Measurements from ENCODE around the gene MYL10.

MYL10 gene

DNA sequence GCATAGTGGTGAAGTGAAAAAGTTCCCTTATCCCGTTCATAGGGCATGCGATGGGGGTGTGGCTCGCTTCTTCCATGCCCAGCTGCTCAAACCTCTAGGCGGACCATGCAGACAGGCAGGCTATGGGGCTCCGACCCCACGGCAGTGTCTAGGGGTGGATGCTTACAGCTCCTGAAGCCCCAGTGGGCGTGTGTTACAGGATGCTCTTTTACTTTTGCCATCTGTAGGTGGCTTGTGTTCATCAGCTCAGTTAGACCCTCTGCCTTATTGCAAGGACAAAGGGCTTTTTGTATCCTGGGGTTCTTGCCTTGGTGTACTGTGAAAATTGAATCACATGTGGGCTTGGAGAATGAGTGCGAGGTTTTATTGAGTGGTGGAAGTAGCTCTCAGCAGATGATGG is at the start of gene MYL10:
MYL10 (minus strand) TSS at position 126 of the 400 bp plus-strand sequence. CDS start 178 bp downstream, outside the sequence.
- DNase-seq: no peak

DNA sequence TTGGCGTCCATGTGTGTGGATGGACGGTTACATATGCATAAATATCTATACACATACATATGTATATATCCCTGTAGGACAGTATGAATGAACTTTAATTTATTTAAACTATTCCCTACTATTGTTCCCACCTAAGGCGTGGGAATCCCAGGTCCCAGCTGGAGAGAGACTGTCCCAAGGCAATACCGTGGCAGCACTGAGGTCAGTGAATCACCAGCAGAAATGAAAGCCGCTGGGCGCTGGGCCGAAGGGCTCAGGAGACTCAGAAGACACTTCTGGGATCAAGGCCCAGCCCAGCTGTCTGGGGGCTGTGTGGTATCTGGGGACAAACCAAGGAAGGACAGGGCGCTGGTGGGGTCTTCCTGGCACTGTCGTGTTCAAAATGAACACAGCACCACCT is 49.6 kb upstream of the MYL10 start:
- DNase-seq: no peak

- DNase-seq: peak; percentile 8 to 34
These were observed 48.8 kb upstream of the MYL10 start for GRCh38 chr7:101677797-101678479.

DNA sequence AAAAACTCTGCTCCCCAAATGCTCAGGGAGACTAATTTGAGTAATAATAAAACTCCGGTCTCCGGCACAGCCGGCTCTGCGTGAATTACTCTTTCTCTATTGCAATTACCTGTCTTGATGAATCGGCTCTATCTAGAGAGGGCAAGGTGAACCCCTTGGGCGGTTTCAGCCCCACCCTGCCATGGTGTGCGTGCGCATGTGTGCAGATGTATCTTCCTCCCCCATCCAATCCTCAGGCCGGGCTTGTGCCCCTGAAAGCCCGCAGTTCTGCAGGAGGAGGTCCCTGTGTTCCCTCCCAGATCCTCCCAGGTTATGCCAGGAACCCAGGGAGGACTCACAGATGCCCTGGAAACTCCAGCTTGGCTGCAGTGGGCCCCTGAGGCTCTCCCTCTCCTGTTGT is 48.3 kb upstream of the MYL10 start:
- no peak for DNase-seq

GRCh38 chr7:101676956-101677355 is 47.9 kb upstream of the MYL10 start:
- no peak for DNase-seq

GRCh38 chr7:101676062-101676598 is 47.0 kb upstream of the MYL10 start:
- no peak for DNase-seq

- no peak for DNase-seq
These were observed 45.3 kb upstream of the MYL10 start for GRCh38 chr7:101674439-101674838.

DNA sequence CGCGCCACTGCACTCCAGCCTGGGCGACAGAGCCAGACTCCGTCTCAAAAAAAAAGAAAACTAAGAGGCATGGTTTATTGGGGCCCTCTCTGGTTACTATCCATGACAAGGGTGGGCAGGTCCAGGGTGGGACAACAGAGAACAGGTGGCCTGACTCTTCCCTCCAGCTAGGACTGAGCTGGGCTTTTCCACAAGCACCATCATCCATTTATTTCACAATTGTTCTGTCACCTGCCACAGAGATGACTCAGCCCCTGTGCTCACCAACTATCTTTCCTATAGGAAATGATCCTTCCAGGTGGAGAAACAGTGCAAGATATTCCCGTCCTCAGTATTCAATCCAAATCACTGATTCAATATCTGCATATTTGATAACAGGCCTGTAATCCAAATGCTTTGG is 44.9 kb upstream of the MYL10 start:
- DNase-seq: no peak

DNA sequence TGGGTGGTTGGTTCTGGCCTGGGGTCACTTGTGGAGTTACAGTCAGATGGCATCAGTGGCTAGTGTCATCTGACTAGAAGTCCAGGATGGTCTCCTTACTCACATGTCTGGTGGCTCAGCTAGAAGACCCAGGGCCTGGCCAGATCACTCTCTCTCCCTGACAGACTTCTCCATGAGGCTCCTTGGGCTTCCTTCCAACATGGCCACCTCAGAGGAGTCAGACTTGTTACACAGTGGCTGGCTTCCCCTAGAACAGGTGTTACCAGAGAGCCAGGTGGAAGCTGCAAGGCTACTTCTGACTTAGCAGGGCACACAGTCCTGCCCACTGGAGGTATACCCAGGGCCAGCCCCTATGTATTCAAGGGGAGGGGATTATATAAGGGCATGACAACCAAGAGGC is 44.2 kb upstream of the MYL10 start:
- DNase-seq: no peak

GRCh38 chr7:101671371-101672356 is 42.6 kb upstream of the MYL10 start:
- no peak for DNase-seq

GRCh38 chr7:101669307-101669706 is 40.2 kb upstream of the MYL10 start:
- no peak for DNase-seq

DNA sequence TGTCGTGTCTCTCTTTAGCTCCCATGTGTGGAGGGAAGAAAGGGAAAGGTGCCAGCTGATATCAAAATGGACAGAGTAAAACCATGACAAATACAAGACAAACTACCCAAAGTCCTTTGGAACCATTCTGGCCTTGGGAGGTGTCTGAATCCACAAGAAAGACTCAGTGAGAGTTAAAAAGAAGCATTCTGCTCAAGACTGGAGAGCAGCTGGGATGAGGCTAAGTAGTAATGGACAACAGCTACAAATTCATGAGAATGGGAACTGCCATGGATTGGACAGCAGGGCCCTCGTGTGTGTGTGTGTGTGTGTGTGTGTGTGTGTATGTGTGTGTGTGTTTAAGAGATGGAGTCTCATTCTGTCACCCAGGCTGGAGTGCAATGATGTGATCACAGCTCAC is 39.6 kb upstream of the MYL10 start:
- DNase-seq: no peak

DNA sequence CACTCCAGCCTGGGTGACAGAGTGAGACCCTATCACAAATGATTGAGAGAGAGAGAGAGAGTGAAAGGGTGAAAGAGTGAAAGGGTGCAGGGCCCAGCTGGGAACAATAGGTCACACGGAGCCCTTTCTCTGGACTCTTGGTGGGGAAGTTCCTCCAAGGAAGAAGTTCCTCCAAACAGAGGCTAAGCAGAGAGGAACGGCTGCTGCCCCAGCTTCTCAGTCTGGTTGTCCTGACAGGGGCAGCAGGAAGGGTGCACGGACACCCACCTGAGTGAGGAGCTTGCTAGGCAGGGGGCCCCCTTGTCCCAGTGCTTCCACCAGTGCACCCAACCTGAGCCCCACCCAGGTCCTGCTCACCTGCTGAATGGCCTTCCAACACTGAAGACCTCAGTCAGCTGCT is 38.8 kb upstream of the MYL10 start:
- DNase-seq: no peak

DNA sequence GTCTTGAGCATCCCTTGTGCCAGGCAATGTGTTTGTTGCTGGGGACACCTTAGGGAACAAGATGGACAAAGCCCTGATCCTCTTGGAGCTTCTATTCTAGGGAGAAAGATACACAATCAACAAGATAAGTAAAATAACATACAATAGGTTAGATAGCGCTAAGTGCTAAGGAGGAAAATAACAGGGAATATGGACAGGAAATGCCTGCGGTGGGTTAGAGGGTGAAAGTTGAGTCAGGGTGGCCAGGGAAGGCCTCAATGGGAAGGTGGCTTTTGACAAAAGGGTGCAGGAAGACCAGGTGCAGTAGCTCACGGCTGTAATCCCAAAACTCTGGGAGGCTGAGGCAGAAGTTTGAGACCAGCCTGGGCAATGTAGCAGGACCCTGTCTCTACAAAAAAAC is 38.3 kb upstream of the MYL10 start:
- no peak for DNase-seq

DNA sequence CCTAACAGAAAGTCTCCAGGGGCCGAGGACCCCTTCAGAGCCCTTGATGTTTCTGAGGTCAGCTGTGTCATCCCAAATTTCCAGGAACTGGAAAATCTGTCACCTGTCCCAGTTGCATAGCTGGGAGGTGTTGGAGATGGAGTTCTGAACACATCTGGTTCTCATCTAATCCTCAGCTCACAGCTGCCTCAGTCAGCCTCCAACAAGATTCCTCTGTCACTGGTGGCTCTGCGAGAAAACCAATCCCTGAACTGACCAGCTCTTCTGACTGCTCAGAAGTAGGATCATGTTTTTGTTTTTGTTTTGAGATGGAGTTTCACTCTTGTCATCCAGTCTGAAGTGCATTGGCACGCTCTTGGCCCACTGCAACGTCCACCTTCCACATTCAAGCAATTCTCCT is 37.6 kb upstream of the MYL10 start:
- DNase-seq: no peak

DNA sequence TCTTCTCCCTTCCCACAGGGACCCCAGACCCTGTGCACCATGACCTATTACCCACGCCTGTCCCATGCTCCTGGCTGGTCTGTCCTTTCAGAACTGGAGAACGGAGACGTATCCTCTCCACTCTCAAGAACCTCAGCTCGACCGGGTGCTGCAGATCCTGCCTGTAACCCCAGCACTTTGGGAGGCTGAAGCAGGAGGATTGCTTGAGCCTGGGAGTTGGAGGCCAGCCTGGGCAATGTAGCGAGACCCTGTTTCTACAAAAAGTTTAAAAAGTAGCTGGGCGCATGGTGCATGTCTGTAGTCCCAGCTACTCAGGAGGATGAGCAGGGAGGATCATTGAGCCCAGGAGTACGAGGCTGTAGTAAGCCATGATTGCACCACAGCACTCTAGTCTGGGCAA is 37.2 kb upstream of the MYL10 start:
- no peak for DNase-seq

DNA sequence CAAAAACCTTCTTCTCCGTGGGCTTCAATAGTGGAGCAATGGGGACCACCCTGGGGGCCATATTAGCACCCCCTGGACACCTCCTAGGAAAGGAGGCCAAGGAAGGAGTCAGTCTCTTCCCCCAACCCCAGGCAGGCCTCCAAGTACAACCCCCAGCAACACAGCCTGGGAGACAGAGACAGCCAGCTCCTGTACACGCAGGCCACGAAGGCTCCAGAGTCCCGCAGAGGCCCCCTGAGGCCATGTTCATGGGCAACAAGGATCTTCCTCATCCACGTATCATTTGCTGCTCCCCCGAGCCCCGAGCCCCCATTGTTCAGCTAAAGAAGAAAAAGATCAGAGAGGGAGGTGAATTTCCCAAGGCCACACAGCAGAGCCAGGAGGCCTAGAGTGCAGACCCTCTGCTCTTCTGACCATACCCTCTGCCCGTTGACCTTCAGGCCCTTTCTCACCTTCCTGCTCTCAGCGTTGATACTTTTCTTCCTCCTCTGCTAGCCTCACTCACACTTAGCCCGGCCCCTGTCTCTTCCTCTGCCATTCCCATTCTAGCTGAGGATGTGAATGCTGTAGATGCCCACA is 35.9 kb upstream of the MYL10 start:
- DNase-seq: no peak

GRCh38 chr7:101664436-101664835 is 35.3 kb upstream of the MYL10 start:
- no peak for DNase-seq

- no peak for DNase-seq
These were observed 34.7 kb upstream of the MYL10 start for GRCh38 chr7:101663747-101664146.

GRCh38 chr7:101662447-101662998 is 33.4 kb upstream of the MYL10 start:
- no peak for DNase-seq

DNA sequence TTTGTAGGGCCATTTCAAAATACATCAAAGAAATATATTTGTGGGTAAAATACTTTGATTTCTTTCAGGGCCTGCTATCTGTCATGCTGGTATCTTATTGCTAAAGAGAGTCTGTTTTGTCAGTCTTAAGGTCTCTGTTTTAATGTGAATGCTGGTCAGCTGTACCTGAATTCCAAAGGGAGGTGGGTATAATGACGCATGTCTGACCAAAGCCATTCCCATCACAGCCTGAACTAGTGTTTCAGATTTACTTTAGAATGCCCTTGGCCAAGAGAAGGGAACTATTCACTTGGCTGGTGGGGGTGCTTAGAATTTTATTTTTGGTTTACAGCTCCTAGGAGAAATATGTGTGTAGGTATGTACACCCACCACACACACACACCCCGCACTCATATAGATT is 30.6 kb upstream of the MYL10 start:
- no peak for DNase-seq

- no peak for DNase-seq
These were observed 28.1 kb upstream of the MYL10 start for GRCh38 chr7:101657171-101657570.

GRCh38 chr7:101651112-101651511 is 22.0 kb upstream of the MYL10 start:
- no peak for DNase-seq

All from Kasumi-1 (cell line).